Endothelial cell (in vitro differentiated cells): ENCODE measurements around the gene PLEKHA6. TPM values are rescaled to one million over a fixed set of nuclear protein-coding genes. Genes with fewer than 3 reads are reported as not detected.

Experiments
- DNase-seq: peaks from one replicate; pipeline ENCODE4 v3.0.0; 2021; ENCODE audit warnings: low spot score
- H3K27ac Mint-ChIP-seq: one replicate; pipeline ENCODE4 v1.8.0; 2021; ENCODE audit warnings: mixed read lengths, inconsistent platforms; ENCODE audit not compliant: unreplicated experiment
- H3K27me3 Mint-ChIP-seq: one replicate; pipeline ENCODE4 v1.8.0; 2021; ENCODE audit warnings: mild to moderate bottlenecking, moderate library complexity, mixed read lengths, inconsistent platforms; ENCODE audit not compliant: unreplicated experiment
- H3K36me3 Mint-ChIP-seq: one replicate; pipeline ENCODE4 v1.8.0; 2021; ENCODE audit warnings: mild to moderate bottlenecking, low read depth, mixed read lengths, inconsistent platforms; ENCODE audit not compliant: unreplicated experiment
- H3K4me1 Mint-ChIP-seq: one replicate; pipeline ENCODE4 v1.8.0; 2021; ENCODE audit warnings: mild to moderate bottlenecking, mixed read lengths, inconsistent platforms; ENCODE audit not compliant: unreplicated experiment
- H3K4me3 Mint-ChIP-seq: one replicate; pipeline ENCODE4 v1.8.0; 2021; ENCODE audit warnings: mild to moderate bottlenecking, mixed read lengths, inconsistent platforms; ENCODE audit not compliant: unreplicated experiment
- H3K9me3 Mint-ChIP-seq: one replicate; pipeline ENCODE4 v1.8.0; 2021; ENCODE audit warnings: mixed read lengths, inconsistent platforms; ENCODE audit not compliant: unreplicated experiment
- total RNA-seq: library from RNA; stranded (reverse); fragmentation: NEBNext Ultra II Directional; extraction: Animal tissue kit (Norgen Biotek cat#: 25700); gene quantifications from one replicate; pipeline ENCODE4 v1.2.1, GENCODE V29; 2021; ENCODE audit not compliant: unreplicated experiment
- TF ChIP-seq, protein P1 (sequence below): fragments of 200-600 bp; sonication (generic); IDR thresholded peaks from one replicate; pipeline ENCODE4 v1.5.0; 2021; ENCODE audit warnings: antibody characterized with exemption; ENCODE audit not compliant: unreplicated experiment

The PLEKHA6 gene
- total RNA-seq, 1 donor from 2014 or later: 3.7 TPM

DNA sequence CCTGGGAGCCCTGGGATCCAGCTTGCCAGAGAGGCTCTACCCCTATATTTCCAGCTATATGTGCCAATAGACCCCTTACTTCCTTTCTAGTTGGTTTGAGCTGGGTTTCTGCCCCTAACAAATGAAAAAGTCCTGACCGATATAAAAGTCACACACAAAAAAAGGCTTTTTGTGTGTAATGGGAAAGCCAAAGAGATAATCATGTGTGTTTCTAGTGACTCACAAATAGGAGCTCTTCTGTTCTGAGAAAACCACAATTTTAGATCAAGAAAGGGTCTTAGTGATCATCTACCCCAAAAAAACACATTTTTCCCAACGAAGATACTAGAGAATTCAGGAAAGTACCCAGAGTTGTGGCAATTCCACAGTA is 23.0 kb upstream of the PLEKHA6 start:
- no peaks in the 10 kb centered on the region for H3K9me3 Mint-ChIP-seq
- H3K4me3 Mint-ChIP-seq: no peak overlapping the region
- TF ChIP-seq, protein P1, sequence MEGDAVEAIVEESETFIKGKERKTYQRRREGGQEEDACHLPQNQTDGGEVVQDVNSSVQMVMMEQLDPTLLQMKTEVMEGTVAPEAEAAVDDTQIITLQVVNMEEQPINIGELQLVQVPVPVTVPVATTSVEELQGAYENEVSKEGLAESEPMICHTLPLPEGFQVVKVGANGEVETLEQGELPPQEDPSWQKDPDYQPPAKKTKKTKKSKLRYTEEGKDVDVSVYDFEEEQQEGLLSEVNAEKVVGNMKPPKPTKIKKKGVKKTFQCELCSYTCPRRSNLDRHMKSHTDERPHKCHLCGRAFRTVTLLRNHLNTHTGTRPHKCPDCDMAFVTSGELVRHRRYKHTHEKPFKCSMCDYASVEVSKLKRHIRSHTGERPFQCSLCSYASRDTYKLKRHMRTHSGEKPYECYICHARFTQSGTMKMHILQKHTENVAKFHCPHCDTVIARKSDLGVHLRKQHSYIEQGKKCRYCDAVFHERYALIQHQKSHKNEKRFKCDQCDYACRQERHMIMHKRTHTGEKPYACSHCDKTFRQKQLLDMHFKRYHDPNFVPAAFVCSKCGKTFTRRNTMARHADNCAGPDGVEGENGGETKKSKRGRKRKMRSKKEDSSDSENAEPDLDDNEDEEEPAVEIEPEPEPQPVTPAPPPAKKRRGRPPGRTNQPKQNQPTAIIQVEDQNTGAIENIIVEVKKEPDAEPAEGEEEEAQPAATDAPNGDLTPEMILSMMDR: no peak
- no peak overlapping the region for H3K27ac Mint-ChIP-seq
- no peaks in the 10 kb centered on the region for H3K36me3 Mint-ChIP-seq
- H3K27me3 Mint-ChIP-seq: peaks cover 2% of the 10 kb centered on the region
- H3K4me1 Mint-ChIP-seq: peaks cover 4% of the 10 kb centered on the region
- no peak for DNase-seq

DNA sequence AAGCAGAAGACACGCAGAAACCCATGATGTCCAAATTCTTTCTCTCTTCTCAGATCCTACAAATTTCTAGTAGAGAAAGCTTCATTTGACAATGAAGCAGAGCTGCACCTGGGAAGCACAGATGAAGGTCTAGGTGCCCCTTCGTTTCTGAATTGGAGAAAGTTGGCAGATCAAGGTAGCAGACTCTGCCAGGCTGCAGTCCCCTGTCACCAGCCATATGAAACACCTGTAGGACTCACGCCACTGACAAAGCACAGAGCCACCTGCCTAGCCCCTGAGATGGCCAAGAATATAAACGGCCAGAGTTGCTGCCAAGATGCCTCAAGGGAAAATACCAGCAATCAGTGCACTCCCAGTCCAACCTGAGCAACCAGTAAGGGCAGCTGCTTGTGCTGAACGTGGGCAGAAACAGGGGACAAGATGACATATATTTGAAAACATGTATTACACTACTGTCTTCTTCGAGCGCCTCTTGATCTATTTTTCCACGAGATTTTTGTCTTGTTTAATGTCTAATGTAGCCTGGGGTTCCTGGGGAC is 20.6 kb upstream of the PLEKHA6 start:
- no peak for DNase-seq
- H3K9me3 Mint-ChIP-seq: no peaks in the 10 kb centered on the region

DNA sequence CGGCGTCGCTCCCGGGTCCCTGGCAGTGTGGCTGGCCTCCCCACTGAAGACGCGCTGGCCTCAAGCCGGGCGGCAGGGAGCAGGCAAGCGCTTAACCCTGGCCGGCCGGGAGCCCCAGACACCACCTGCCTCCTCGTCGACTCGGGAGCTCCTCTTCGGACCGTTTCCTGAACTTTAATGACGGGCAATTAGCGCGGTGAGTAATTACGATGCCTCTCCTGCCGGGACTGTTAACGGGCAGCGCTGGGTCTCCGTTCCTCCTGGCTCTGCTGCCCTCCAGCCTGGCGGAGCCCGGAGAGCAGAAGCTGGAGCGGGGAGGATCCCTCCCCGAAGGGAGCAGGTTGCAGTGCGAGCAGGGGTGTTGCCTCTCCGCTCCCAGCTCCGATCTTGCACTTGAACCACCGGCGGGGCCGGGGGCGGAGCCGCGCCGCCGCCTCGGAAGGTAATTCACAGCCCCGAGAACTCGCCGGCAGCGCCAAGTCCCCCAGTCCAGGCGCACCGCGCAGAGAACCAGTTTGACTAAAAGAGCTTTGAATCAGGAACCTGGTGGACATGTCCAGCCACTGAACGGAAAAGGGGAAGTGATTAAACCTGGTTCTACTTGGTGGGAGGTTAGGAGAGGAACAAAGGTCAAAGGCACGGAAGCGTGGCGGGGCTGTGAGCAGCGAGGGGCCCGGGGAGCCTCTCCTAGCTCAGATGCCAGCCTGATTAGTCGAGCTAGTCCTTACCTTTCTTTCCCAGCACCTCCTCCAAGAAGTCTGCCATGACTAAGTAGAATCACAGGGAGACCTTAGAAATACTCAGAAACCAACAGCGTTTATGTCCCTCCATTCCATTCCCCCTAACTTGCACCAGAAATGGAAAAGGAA is 18.3 kb upstream of the PLEKHA6 start:
- H3K4me3 Mint-ChIP-seq: peak overlapping the region; percentile 83
- TF ChIP-seq, protein P1: no peak
- peaks cover 4% of the 10 kb centered on the region for H3K4me1 Mint-ChIP-seq
- no peaks in the 10 kb centered on the region for H3K36me3 Mint-ChIP-seq
- peak; percentile 41 for DNase-seq
- no peaks in the 10 kb centered on the region for H3K9me3 Mint-ChIP-seq
- H3K27me3 Mint-ChIP-seq: peaks cover 7% of the 10 kb centered on the region
- no peak overlapping the region for H3K27ac Mint-ChIP-seq

More for the DNA sequence above, 20.6 kb upstream of the PLEKHA6 start:
- Mint-ChIP-seq H3K4me1 (peaks cover 4% of the 10 kb centered on the region), H3K27ac (no peak overlapping the region), H3K4me3 (no peak overlapping the region), H3K36me3 (no peaks in the 10 kb centered on the region), H3K27me3 (peaks cover 7% of the 10 kb centered on the region)
- TF ChIP-seq, protein P1: no peak

DNA sequence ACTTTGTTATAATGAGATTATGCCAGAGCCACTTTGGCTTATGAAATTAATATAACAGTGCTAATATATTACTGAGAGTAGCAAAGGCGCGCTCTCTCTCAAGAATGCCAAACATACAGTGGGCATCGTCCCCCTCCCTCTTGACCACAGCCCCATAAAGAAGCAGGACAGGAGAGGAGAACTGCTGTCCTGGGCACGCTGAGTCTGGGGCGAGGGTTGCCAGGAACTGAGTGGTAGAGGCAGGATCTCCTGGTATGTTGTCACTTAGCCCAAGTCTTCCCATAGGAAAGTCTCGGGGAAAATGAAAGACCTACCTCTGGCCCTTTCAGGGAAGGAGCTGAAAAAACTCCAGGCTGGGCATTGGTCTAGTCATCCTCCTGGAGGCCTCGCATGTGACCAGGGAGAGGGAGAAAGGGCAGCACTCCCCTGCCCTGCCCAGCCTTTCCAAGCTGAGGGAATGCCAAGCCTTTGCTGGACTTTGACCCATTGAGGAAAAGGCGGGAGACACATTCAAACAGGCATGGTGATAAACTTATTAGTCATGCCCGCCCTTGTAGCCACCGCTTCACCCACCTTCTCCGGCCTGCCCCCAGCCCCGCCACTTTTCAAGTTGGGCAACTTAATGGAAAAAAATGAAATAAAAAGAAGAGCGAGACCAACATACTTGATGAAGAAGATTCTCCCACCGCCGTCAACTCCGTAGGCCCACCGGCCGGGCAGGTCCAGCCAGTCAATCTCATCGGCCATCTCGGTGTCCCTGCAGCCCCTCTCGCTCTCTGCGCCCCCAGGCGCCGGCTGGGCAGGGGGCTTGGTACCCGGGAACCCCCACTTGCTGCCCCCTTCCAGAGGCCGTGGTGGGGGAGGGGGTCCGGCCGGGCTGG is 17.4 kb upstream of the PLEKHA6 start:
- peaks cover 7% of the 10 kb centered on the region for H3K27me3 Mint-ChIP-seq
- H3K27ac Mint-ChIP-seq: no peak overlapping the region
- DNase-seq: no peak
- no peaks in the 10 kb centered on the region for H3K36me3 Mint-ChIP-seq
- H3K4me1 Mint-ChIP-seq: peaks cover 4% of the 10 kb centered on the region
- TF ChIP-seq, protein P1: no peak
- H3K9me3 Mint-ChIP-seq: no peaks in the 10 kb centered on the region
- H3K4me3 Mint-ChIP-seq: peak overlapping the region; percentile 62
